SH-SY5Y (cell line): Measurements from ENCODE around the gene CDC42EP5.

ENCODE experiments used
- GATA2 ChIP-seq: IDR thresholded peaks from 2 replicates; pipeline ENCODE4 v1.6.1; 2011; ENCODE audit warnings: mild to moderate bottlenecking, low read depth, low read length
- GATA3 ChIP-seq: IDR thresholded peaks from 2 replicates; pipeline ENCODE4 v1.6.1; 2011; ENCODE audit warnings: low read depth, mild to moderate bottlenecking, low read length, moderate library complexity

The CDC42EP5 gene, protein sequence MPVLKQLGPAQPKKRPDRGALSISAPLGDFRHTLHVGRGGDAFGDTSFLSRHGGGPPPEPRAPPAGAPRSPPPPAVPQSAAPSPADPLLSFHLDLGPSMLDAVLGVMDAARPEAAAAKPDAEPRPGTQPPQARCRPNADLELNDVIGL

DNA sequence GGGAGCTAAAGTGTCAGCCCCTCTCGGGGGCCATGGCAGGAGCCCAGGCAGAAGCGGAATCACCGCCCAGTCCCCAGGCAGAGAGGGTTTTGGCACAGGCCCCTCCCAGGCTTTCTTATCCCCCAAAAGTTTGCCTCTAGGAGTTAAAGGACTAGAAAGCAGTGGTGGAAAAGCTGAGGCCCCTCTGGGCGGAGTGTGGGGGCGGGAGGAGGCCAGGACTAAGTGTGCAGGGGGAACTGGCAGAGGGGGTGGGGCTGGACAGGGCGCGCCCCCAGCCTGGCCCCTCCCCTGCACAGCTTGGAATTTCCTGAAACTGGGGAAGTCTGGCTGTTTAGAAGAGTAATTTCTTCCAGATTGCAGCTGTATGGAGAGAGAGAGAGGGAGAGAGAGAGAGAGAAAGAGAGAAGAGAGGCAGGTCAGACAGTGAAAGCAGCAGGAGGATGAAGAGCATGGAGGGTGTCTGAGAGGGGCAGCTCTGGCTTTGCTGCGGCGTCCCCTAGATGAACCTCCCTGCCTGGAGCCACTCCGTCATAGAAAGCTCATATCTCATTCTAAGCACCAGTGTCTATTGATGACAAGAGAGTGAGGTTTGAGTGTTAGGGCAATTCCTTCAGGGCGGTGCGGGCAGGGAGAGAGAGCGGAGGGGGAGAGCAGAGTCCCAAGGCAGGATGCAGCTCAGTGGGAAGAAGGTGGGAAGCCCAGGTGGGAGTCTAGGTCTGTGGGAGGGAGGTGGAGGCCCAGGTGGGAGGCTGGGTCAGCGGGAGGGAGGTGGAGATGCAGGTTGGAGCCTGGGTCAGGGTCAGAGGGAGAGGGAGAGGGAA is at the start of gene CDC42EP5:
CDC42EP5 (minus strand) TSS at position 226 of the 821 bp plus-strand sequence. CDS start 7,749 bp downstream, outside the sequence.
- TF ChIP-seq GATA2 = no peak
- TF ChIP-seq GATA3 = no peak

DNA sequence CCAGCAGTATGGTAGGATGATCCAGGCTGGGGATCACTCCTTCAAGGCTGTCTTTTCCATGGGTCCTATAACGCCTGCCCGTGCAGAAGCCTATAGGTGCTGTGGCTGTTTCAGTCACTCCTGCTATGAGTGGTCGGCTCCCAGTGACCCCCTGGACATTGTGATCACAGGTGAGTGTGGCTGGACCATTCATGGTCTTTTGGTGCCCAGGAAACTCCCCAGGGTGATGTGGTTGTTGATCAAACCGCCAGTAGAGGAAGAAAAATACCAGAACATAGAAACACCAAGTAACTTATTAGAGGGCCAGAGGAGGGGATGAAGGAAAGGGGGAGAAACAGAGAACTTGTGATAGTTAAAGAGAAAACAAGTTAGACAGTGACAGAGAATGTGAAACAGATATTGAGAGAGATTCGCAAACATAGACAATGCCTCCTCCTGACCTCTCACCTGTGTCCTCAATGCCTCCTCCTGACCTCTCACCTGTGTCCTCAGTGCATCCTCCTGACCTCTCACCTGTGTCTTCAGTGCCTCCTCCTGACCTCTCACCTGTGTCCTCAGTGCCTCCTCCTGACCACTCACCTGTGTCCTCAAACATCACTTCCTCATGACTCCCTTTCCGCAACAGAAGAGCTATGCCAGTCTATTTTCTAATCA is 48.9 kb upstream of the CDC42EP5 start:
- TF ChIP-seq GATA3 (no peak), GATA2 (no peak)

GRCh38 chr19:54521022-54521859 is 48.1 kb upstream of the CDC42EP5 start:
- TF ChIP-seq GATA3 = no peak

- TF ChIP-seq GATA3 = no peak
Observed at GRCh38 chr19:54518844-54519243, 45.7 kb upstream of the CDC42EP5 start.

- TF ChIP-seq GATA3 (no peak), GATA2 (no peak)
Observed at GRCh38 chr19:54517483-54517882, 44.4 kb upstream of the CDC42EP5 start.

GRCh38 chr19:54515156-54515555 is 42.1 kb upstream of the CDC42EP5 start:
- no peak for TF ChIP-seq GATA3
- no peak for TF ChIP-seq GATA2

DNA sequence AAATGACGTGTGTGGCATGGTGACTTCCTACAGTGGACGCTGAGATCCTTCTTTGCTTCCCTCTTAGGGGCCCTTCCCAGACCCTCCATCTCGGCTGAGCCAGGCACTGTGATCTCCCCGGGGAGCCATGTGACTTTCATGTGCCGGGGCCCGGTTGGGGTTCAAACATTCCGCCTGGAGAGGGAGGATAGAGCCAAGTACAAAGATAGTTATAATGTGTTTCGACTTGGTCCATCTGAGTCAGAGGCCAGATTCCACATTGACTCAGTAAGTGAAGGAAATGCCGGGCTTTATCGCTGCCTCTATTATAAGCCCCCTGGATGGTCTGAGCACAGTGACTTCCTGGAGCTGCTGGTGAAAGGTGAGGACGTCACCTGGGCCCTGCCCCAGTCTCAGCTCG is 34.7 kb upstream of the CDC42EP5 start:
- TF ChIP-seq GATA2 (no peak), GATA3 (no peak)

DNA sequence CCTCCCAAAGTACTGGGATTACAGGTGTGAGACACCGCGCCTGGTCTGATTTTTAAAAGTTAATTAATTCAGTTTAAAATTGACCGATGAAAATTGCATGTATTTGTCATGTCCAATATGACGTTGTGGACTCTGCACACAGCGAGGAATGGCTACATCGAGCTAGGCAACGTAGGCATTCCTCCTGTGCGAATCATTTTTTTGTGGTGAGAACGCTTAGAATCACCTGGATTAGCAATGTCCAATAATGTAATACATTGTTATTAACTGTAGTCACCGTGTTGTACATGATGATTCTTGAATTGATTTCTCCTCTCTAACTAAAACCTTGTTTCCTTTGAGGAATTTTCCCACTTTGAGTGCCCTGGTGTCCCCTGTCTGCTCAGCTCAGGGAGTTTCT is 33.0 kb upstream of the CDC42EP5 start:
- no peak for TF ChIP-seq GATA2
- TF ChIP-seq GATA3 = no peak

DNA sequence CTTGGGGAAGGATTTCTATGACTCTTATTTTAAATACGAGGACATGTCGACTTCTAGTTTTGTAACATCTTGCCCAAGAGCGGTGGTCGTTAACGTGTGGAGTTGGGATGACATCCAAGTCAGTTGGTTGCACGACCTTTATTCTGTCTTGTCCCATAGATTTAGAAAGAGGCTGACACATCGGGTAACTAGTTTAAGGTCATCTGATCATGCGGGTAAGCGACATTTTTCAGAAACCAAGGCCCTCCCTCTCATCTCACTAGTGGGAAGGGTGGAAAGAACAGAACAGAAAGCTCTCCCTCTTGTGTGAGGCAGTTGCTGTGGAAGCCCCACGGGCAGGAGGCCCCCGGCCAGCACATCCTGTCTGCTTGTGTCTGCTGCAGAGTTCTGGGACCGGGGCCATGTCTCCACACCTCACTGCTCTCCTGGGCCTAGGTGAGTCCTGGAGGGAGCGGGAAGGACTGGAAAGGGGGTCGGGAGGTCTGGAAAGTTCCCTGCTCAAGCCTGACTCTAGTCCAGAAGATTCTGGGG is 29.5 kb upstream of the CDC42EP5 start, which contains the start of gene LAIR2:
LAIR2 (plus strand) TSS at position 314 of the 531 bp plus-strand sequence; CDS start at position 402, 88 bp downstream.
- TF ChIP-seq GATA3 (no peak), GATA2 (no peak)

GRCh38 chr19:54493967-54494585 is 21.0 kb upstream of the CDC42EP5 start:
- TF ChIP-seq GATA2 (no peak), GATA3 (no peak)

GRCh38 chr19:54492568-54492967 is 19.5 kb upstream of the CDC42EP5 start:
- no peak for TF ChIP-seq GATA3
- TF ChIP-seq GATA2 = no peak

DNA sequence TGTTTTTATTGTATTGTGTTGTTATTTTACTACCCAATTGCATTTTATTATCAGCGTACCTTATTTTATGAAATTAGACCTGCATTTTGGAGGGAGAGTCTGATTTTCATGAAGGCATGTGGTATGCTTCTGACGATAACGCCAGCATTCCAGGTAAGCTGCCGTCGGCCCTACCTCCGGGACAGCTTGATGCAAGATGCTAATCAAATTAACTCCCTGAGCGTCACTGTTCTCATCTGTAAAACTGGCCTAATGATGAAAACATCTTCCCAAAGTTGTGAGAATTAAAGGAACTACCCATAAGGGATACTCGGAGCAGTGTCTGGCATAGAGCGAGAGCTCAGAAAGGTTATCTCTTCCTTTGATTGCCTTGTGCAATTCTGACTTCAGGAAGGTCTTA is 16.7 kb upstream of the CDC42EP5 start:
- TF ChIP-seq GATA2 = no peak
- no peak for TF ChIP-seq GATA3

DNA sequence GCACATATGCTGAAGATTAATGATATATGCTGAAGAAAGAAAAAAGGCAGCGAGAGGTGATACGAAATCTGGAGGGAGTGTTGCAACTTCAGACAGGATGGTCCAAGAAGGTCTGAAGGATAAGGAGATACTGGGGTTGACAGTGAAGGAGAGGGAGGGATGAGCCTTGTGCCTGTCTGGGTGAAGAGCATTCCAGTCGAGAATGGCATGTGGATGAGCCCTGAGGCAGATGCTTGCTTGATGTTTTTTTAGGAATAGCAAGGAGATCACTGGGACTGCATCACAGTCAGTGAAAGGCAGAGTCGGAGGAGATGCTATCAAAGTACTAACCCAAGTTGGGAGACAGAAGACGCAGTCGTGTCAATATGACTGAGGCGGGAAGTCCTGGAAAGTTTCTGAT is 16.2 kb upstream of the CDC42EP5 start:
- no peak for TF ChIP-seq GATA2
